Anterior cingulate cortex (tissue), 58 donors: ENCODE measurements around the gene TUSC2.

ENCODE experiments used
- DNase-seq, 58 donors: peaks; one replicate each; lab custom pipeline; 2025; lab: John Stamatoyannopoulos, UW

TUSC2 gene

DNA sequence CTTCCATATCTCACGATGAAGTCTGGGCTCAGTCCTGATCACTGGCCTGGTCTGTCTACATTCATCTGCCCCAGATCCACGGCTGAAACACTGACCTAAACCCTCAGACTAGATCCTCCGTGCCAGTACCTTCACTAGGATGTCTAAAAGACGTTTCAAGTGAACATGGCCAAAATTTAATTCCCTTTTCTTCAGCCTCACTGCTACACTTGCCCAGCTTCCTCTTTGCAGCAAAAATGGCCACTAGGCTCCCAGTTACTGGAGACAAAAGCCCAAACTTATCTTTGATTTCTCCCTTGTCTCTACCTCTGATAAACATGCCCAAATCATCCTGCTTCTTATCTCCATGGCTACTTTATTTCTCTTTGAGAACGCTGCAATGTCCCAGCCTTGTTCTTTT is 10.9 kb upstream of the TUSC2 start:
- DNase-seq: no peak

DNA sequence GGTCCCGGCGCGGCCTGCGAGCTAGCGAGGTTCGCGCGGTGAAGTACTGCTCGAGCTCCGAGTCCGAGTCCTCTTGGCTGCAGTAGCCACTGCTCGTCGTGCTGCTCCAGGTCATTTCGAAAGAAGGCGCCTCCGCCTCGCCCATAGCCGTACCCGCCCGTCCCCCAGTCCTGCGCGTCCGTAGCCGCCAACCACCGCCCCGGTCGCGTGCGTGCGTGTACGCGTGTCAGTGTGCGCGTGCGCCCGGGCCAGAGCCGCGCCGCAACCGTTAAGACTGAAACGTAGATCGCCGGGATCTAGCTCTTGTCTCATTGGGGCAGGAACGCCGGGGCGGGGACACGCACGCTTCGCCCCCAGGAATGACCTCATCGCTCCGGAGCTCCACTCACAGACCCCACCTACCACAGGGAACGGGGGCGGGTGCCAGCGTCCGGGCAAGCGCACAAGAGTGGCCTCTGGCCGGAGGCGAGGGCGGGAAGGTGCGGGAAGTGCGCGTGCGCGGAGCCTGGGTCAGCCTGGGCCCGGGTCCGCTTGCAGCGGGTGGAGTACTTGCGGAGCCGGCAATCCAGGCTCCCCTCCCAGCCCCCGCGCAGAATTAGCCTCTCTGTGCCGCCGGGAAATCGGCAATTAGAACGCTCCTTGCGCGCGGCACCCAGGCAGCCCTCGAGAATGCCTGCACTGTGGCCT is 9.3 kb upstream of the TUSC2 start:
- DNase-seq: peak; percentile 85 to 99 (median 97)

DNA sequence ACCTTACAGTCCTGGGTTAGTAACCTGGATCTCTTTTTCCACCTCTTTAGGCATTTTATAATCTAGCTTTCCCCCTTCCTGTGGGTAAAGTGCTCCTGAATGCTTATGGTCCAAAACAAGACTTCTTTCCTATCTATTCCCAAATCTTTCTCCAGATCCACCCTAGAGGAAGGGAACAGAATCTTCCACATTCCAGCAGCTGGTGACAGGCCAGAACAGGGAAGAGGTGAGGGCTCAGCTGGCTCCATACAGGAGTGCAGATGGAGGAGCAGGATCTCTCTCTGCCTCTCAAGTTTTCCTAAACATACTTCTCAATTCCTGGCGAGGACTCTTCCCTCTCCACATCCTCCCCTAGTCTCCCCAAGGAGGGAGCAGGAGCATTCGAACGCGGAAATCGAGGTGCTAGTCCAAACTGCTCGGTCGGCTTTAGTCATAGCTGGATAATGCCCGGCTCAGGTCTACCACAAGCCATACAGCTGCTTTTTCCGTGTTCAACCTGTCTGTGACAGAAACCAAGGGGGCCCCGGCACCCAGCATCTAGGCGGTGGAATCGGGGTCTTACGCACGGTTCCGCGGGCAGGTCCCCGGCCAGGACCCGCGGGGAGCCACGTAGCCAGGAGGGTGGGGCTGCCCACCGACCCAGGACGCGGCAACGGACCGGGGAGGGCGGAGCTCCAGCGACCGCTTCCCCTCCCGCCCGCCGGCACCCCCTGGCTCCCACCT is 8.6 kb upstream of the TUSC2 start:
- DNase-seq: peak in 3 of 58 donors; percentile 27 to 59 (median 52)

DNA sequence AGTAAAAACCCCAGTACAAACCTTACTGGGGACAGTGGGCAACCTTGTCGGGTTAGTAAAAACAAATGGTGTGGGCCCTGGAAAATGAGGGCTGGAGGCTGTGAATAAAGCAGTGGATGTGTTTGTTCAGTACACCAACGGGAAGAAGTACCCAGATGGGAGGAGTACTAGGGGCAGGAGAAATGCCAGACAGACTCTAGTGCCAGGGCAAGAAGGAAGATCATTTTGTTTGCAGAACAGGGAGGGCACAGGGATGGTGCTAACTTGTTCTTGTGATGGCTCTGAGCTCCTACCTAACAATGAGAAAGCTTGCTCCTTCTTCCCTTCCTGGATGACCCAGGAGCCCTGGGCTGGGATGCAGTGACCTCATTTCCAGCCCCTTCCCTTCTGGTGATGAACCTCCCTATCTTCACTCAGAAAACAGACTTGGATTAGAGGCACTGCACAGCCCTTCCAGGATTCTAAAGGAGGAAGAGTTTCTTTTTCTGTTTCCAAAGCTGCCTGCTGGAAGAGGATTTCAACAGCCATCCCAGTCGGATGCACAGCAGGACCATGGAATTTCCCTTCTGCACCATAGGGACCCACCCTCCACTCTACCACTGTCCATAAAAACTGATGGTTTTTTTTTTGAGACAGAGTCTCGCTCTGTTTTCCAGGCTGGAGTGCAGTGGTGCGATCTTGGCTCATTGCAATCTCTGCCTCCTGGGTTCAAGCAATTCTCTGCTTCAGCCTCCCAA is 6.5 kb upstream of the TUSC2 start:
- DNase-seq: no peak

DNA sequence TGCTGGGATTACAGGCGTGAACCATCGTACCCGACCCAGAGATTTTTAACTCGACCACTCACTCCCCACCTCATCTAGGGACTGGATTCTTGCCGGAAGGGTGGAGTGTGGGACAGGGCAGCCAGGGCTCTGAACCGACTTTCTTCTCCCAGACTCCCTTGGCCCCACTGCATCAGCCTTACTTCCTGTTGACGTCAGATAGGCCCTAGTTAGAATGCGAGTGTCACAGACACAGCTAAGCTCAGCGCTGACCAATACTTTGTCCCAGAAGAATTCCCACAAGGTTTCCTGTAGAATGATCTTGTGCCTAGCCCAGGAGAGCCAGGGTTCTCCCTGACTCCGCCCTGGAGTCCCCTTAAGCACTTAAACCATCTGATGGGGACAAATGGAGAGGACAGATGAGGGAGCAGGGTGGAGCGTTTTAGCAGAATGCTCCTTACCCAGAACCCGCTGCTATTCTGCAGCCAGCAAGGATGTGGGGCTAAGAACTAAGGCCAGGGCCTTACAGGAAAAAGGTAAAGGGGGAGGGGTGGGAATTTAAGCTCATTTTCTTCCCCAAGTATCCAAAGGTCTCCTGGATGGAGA is 5.8 kb upstream of the TUSC2 start:
- DNase-seq: no peak

DNA sequence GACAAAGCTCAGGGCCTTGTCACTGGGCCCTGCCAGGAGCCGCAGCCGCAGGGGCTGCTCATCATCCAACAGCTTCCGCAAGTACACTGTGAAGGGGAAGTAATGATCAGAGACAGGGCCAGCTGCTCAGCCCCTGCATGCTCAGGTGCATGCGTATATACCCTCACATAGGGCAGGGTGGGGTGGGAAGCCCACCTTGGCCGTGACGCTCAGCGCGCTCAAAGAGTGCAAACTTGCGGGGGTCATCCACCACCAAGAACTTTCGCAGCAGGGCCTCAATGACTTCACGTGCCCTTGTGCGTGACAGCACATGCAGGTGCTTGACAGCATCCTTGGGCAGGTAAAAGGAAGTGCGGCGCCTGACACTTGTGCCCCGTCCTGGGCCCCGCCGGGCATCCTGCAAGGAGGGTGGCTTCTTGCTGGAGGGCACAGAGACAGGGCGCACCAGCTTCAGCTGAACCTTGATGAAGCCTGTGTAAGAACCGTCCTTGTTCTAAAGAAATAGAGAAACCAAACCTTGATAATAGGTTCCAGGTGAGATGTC is 3.4 kb upstream of the TUSC2 start:
- no peak for DNase-seq

DNA sequence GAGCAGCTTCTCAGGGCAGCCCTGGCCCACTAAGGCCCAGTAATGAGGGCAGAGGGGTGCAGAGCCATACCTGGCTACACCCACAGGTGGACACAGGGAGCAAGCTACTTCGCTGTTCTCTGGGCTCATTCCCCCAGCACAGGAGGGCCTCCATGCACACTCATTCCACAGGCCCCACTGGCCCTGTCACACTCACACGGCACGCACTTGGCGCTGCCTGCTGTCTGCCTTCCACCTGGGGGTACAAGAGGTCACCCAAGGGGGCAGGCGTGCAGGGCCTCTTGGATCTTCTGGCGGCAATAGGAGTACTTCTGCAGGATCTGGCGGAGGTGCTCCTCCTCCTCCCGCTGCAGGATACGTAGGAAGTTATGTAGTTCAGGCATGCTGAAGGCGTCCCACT is 2.3 kb upstream of the TUSC2 start:
- no peak for DNase-seq

DNA sequence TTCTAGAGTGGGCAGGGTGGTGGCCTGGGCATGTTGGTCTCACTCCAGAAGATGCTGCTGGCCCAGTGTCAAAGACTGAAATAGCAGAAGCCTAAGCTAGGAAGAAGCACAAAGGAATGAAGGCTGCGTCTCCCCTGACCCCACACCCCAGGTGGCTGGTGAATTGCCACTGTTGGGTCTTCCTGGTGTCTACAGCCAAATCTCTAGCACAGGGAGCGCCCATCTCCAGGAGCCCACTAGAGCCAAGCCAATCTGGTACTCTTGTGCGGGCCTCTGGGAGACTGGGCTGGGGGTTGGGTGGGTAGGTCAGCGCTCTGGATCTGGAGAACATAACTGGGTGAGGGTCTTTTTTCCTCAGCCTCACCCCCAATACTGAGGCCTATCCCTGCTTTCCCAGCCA is 894 bp downstream of the TUSC2 start:
- no peak for DNase-seq

DNA sequence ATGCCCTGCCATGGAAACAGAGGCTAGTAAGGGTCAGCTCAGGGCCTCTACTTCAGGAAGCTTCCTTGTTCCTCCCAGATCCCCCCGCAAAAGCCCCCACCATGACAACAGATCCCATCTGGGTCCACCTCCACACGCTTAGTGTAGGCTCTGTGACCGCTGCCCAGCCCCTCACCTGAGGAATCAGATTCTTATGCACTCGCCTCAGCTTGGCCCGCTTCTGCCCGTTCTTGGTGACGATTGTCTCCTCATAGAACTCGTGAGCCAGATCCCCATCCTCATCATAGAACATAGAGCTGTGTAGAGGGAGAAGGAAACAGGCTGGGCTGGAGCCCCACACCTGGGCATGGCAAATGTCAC is 1.9 kb downstream of the TUSC2 start:
- no peak for DNase-seq

DNA sequence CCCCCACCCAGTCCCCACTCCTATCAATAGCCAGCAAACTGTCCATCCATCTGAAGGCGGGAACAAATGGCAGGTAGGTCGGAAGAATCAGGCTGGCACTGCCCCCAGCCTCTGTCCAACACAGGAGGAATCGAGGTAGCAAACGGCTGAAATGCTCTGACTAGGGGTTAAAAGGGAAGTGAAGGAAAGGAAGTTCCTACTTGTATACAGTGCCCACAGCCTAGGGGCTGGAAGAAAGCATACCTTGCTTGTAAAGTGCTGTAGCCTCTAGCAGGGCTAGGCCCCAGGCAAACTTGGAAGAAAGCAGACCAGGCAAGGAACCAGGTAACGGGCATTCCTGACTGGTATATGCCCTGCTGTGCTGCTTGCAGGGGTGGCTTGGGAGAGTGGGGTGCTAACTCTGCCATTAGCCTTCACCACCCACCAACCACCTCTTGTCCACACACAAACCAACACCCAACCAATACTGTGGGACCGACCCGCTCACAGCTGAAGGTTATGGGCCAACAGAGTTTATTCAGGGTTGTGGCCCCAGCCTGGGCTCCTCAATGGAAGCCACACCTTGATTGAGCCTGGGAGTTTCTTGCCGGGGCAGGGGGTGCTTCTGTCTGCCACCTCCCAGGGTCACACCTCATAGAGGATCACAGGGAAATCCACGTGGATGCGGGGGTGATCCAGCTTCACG is 2.4 kb downstream of the TUSC2 start:
- DNase-seq: no peak

DNA sequence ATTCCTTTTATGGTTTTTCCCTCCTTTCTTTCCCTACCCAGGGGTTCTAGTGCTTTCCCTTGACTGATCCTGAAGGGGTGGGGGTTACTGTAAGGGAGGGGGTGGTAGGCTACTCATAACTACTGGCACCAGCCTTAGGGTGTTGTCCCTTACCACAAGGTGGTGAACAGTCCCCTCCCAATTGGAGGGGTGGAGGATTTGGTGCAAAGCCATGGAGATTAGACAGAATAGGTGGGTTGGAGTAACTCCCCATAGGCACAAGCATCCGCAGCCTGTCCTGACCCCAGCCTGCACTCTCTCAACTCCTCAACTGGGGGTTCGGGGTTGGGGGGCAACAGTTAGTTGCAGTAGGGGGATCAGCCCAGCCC is 2.9 kb downstream of the TUSC2 start:
- DNase-seq: no peak

DNA sequence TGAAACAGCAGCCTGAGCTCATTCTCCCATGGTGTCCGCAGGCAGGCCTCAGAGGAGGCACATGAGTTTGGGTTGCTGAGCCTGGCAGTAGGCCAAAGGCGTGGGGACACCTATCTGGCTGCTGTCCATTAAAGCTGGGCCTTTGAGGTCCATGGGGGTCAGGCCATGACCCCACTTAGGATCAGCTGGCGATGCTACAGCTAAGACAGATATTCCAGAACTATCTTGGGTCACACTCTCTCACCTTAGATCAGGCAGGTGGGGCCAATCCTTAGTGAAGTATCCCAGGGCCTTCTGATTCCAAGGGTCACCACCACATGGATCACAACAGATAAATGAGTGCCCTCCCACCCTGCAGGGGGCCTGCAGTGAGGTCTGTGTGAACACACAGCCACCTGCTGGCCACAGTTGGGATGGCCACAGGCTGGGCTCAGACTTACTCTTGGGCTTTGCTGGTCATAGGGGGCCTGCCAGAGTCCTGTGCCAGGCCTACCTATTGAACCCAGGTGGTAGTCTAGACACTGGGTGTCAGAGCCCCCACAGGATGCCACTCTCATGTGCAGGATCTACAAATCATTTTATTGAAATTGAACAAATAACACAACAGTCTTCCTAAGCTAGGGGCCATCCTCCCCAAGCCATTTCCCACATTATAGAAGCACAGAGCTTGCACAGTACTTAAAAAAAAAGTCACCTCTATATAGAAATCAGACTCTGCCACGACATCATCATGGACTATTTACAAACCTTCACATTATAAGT is 3.5 kb downstream of the TUSC2 start:
- DNase-seq: peak in 47 of 58 donors; percentile 20 to 77 (median 50)

DNA sequence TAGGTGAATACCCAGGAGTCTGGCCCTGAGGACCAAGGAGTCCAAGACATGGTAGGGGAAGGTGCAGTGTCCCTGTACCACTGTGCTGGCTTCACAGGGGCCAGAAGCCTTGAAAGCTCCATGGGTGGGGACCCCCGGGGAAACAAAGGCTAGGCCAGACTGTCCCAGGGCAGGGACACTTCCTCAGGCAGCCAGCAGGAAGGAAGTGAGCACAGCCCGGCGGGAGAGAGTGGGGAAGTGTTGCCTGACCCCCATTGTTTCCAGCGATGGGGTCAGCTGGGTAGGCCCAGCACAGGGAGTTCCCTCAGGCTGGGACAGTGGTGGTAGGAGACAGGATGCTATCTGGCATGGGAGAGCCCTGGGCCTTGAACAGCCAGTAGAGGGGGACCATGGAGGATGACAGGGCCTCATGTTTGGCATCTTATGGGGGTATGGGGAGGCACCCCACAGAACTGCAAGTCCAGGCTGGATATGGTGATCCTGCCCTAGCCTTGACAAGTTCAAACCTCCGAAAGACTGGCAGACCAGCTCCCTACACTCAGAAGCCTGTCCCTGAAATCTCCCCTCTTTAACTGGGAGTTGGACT is 4.3 kb downstream of the TUSC2 start:
- no peak for DNase-seq

DNA sequence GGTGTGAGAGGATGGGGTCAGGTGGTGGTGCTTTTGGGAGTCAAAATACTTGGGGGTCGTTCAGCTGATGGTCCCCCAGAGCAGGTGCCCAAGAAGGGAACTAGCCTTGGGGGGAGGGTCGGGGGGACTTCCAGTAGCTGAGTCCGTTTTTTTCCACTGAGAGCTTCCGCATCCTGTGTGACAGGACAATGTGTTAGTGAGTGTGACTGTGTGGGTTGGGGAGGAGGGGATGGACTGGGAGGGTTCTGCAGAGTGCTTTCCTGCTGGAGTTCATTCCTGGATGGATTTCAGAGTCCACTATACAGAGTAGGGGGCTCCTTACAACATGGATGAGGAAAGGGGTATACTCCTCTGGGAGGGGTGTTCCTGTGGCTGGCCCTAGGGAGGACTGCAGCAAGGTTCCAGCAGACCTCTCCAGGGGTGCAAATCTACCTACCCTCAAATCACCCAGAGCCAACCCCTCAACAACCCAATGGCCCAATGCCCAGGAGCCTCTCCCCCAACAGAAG is 4.9 kb downstream of the TUSC2 start:
- peak in 1 of 58 donors; percentile 9 for DNase-seq

DNA sequence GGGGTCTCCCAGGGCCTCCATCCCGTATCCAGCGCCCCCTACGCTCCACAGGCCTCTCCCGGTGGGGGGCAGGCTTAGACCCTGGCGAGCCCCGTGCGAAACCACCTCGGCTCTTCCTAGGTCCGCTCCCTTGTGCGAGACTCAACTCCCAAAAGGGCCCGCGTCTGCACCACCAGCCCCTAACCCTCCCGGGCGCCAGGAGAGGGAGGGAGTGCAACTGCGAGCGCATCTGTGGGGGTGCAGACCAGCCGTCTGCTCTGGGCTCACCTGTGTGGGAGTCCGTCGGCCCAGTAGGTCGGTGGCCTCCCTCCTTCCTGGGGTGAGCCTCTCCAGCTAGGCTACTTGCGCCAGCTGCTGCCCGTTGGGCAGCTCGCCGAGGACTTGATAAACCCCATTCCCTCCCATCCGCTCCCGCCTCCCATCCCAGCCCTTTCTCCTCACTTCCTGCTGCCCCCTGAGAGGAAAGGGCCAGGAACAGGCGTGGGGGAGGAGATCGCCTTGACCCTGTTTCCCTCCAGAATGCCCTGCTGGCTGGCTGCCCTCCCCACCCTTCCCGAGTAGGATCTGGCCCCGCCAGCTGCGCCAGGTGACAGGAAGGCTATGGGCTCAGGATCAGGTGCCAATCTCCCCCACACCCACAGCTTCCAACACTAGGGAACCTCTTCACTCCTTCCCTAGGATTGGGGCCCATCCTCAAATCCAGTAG is 5.5 kb downstream of the TUSC2 start, which contains the start of gene HYAL2:
HYAL2 (minus strand) TSS at position 360 of the 706 bp plus-strand sequence. CDS start 2,256 bp downstream, outside the sequence.
- DNase-seq: no peak

DNA sequence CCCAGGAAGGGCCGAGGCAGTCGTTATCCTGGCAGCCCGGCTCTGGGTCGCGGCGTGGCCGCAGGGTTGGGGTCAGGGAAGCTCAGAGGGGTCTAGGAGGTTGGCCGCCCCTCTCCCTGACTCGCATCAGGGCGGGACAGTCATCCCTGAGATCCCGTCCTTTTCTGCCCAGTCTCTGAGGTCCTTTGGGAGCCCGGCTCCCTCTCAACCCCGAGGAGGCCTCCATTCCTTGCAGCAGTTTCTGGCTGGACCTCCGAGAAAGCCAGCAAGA is 6.0 kb downstream of the TUSC2 start:
- no peak for DNase-seq

DNA sequence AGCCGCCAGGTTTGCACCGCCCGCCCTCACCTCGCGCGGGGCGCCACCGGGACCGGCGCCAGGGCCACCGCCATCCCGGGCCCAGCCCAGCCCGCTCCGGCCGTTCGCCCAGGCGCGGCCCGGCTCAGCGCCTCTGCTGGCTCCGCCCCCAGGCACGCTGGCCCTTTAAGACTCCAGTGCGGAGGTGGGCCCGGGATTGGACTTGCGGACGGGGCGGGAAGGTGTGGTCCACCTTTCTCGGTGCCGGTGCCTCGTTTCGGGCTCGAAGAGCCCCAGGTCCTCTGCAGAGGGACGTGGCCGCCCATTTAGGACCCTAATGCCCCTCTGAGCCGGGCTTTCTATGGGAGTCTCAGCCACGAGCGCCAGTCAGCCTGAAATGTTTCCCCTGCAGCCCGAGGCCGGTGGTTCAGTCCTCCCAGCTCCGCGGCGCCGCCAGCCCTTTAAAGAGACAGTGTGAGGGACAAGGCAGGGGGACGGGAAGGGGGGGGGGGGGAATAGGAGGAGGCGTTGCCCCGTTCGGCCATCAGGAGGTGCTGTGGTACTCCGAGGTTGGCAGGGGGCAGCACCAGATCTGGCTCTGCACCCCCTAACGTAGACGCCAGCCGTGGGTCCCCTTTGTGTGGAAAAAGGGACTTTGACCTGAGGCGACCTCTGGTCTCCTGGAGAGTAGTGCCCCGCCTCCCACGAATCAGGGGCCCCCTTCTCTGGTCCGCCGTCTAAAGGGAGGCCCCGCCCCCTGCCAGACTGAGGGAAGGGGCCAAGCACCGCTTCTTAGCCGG is 6.5 kb downstream of the TUSC2 start:
- peak; percentile 52 to 96 (median 89) for DNase-seq

DNA sequence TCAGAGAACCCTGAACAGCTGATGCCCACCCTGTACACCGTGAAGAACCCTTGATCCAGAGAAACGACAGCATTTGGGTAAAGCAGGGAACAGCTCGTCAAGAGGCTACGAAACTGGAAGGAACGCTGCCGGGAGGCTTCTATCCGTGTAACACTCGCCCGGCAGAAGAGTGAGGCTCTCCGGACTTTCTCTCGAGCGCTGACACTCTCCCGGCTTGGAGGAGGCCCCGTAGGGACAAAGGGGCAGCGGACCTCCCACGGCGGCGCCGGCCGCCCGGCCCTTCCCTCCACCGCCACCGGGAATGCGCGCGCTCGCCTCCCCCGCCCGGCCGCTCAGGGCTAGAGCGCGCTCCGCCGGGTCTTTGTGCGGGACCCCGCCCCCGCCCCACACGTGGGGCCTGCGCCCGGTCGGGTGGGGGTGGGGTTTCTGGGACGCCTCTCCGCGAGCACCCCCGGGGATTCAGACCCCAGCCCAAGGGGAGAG is 7.1 kb downstream of the TUSC2 start:
- peak in 57 of 58 donors; percentile 43 to 96 (median 85) for DNase-seq
